Spleen (tissue), 7 donors: ENCODE measurements around the gene RAB3IL1.

ENCODE experiments used
- CTCF ChIP-seq, 11 experiments: fragments of 200-600 bp in 7 of 11; fragments of 450-650 bp in 4 of 11; sonication (generic) in 4 of 11; IDR thresholded peaks in 8 of 11; conservative IDR thresholded peaks in 3 of 11; 1 replicate in 7 of 11; 2 replicates in 4 of 11; pipeline versions ENCODE4 v1.4.0 to v1.8.0; 2016 to 2021; ENCODE audit warnings: antibody characterized with exemption in 11 of 11, inconsistent platforms in 4 of 11, mild to moderate bottlenecking in 1 of 11
- POLR2A ChIP-seq, 3 donors: fragments of 450-650 bp; IDR thresholded peaks; one replicate each; pipeline ENCODE4 v1.5.1; 2017; ENCODE audit warnings: antibody characterized with exemption in 3 of 3, mild to moderate bottlenecking in 1 of 3
- donor health status: DM: no; HTN: no; CAD: no; lungs with moderate emphysema.
- donor health status: DM: no; HTN: no; CAD: no.
- donor health status: DM: no; HTN: no; CAD: no.

GRCh38 chr11:61956191-61957020, 39.0 kb upstream of the RAB3IL1 start:
- no peak for TF ChIP-seq CTCF (IDR thresholded peaks at IDR 0.05 in 8 of 11, conservative IDR thresholded peaks at IDR 0.05 in 3 of 11)
- no peak for TF ChIP-seq POLR2A (IDR thresholded peaks at IDR 0.05)
